Measurements from ENCODE around the gene ITGBL1. TPM values are rescaled to one million over a fixed set of nuclear protein-coding genes. Genes with fewer than 3 reads are reported as not detected.

The ITGBL1 gene
- total and polyA plus RNA-seq, 2 of the 4 experiments (the other 2 are of a cell fraction): 22.2 to 24.2 TPM

GRCh38 chr13:101555610-101556009 lies 103.1 kb downstream of the ITGBL1 start:
- Histone ChIP-seq H3K14ac (replicated peaks; ENCODE audit: low read depth, low read length) (no peak overlapping the region), H4K20me1 (ENCODE audit: insufficient read depth, low read length) (no peaks in the 10 kb centered on the region), H2BK20ac (ENCODE audit: low read depth, low read length) (no peak overlapping the region), H3K56ac (ENCODE audit: extremely low read depth, insufficient read depth, low read length) (no peak overlapping the region), H2BK15ac (ENCODE audit: low read depth, low read length) (no peak overlapping the region), H2AK5ac (ENCODE audit: low read depth, low read length) (no peak overlapping the region), H3K4me2 (ENCODE audit: low read depth, low read length) (no peak overlapping the region), H2AK9ac (replicated peaks; ENCODE audit: low read depth, low read length, poor library complexity) (no peak overlapping the region), H3K9me3 (ENCODE audit: control insufficient read depth, insufficient read depth, low read length) (no peaks in the 10 kb centered on the region), H3K27ac (ENCODE audit: insufficient read depth, low read length) (no peak overlapping the region), H3K4ac (ENCODE audit: low read depth, low read length) (no peak overlapping the region), H3K4me1 (ENCODE audit: control insufficient read depth, insufficient read depth, low read length) (peaks cover 4% of the 10 kb centered on the region), H3K79me1 (ENCODE audit: low read depth in 1 of 2, low read length in 2 of 2) (no peaks in the 10 kb centered on the region), H3K18ac (ENCODE audit: low read depth, low read length) (no peak overlapping the region), H2BK5ac (ENCODE audit: low read depth, low read length, poor library complexity, severe bottlenecking) (no peak overlapping the region), H3K4me3 (ENCODE audit: insufficient read depth, low read depth, low read length) (no peak overlapping the region), H3K9me1 (ENCODE audit: insufficient read depth, low read length) (no peaks in the 10 kb centered on the region), H3K23ac (ENCODE audit: low read depth, low read length) (no peak overlapping the region), H3K27me3 (ENCODE audit: control insufficient read depth, insufficient read depth, low read length) (no peaks in the 10 kb centered on the region), H4K8ac (ENCODE audit: low read depth in 2 of 2, low read length in 2 of 2) (no peak overlapping the region), H3K9ac (ENCODE audit: low read depth, low read length) (no peak overlapping the region), H4K5ac (ENCODE audit: low read depth, low read length) (no peak overlapping the region), H2AFZ (replicated peaks; ENCODE audit: low read length, poor library complexity) (no peak overlapping the region), H4K91ac (ENCODE audit: insufficient read depth, low read depth, low read length) (no peak overlapping the region), H2BK120ac (ENCODE audit: low read depth, low read length) (no peak overlapping the region), H3K36me3 (ENCODE audit: control insufficient read depth, insufficient read depth, low read length) (no peaks in the 10 kb centered on the region)
- TF ChIP-seq MAZ (IDR thresholded peaks at IDR 0.05; ENCODE audit: borderline replicate concordance, low read depth, low read length): no peak
- TF ChIP-seq FOS (IDR thresholded peaks at IDR 0.05; ENCODE audit: low read depth, low read length): no peak
- no peak for TF ChIP-seq USF2 (IDR thresholded peaks at IDR 0.05; ENCODE audit: low read depth, low read length)
- no peak for TF ChIP-seq CEBPB (IDR thresholded peaks at IDR 0.05; ENCODE audit: low read depth, low read length)
- ATAC-seq (ENCODE audit: low read depth): no peak
- intact Hi-C loops (cut with micrococcal nuclease) (no loop called here), in situ Hi-C loops (cut with MboI; ENCODE audit: low sequenced_read_pairs) (no loop called here), dilution Hi-C loops (cut with HindIII; ENCODE audit: low sequenced_read_pairs, unreplicated experiment) (no loop called here)
- no TSS peak for BruUV-seq (replicated peaks)
- CTCF ChIA-PET: interaction anchor here (0.6 to 1.4 kb wide), 2 partner anchors 9 to 17 kb away, joined by 4 to 5 read pairs; no protein-coding TSS in a partner anchor
- DNase-seq: no peak
- POLR2A ChIA-PET (ENCODE audit: unreplicated experiment): no interaction called here

All from IMR-90 (cell line).